NT2/D1 (cell line): Measurements from ENCODE around the gene ADAMTS12.

Source experiments
- YY1 ChIP-seq: IDR thresholded peaks from 2 replicates; pipeline ENCODE4 v1.6.1; 2011; ENCODE audit not compliant: insufficient read length, insufficient read depth
- ZNF274 ChIP-seq: IDR thresholded peaks from 2 replicates; pipeline ENCODE4 v1.6.1; 2011; ENCODE audit warnings: mild to moderate bottlenecking, low read depth, low read length

GRCh38 chr5:33833237-33833575 lies 58.6 kb downstream of the ADAMTS12 start:
- TF ChIP-seq YY1 (no peak), ZNF274 (no peak)
